Tibial artery (tissue), 4 donors: ENCODE results near the gene TMTC1.

ENCODE experiments used
- DNase-seq, 2 donors: peaks; one replicate each; pipeline ENCODE4 v3.0.0-alpha.2; 2019
- H3K27ac ChIP-seq, 2 donors: fragments of 200-600 bp; sonication (generic) in 1 of 2; 1 replicate in 1 of 2; 2 replicates in 1 of 2; pipeline ENCODE4 v1.5.1; 2018 to 2019; ENCODE audit warnings: mild to moderate bottlenecking in 1 of 2
- H3K27me3 ChIP-seq, 2 donors: fragments of 200-600 bp; sonication (generic) in 1 of 2; one replicate each; pipeline versions ENCODE4 v1.5.1 to v1.6.0; 2016 to 2019
- H3K36me3 ChIP-seq, 3 donors: fragments of 200-600 bp; sonication (generic) in 2 of 3; one replicate each; pipeline ENCODE4 v1.5.1; 2016 to 2019; ENCODE audit warnings: mild to moderate bottlenecking in 2 of 3
- H3K4me1 ChIP-seq, 4 donors: fragments of 200-600 bp; sonication (generic) in 2 of 4; 1 replicate in 3 of 4; 2 replicates in 1 of 4; pipeline ENCODE4 v1.5.1; 2016 to 2019
- H3K4me3 ChIP-seq, 2 donors: fragments of 200-600 bp; sonication (generic) in 1 of 2; 1 replicate in 1 of 2; 2 replicates in 1 of 2; pipeline ENCODE4 v1.5.1; 2018 to 2019; ENCODE audit warnings: mild to moderate bottlenecking in 2 of 2
- H3K9me3 ChIP-seq, 3 donors: fragments of 200-600 bp; sonication (generic) in 1 of 3; one replicate each; pipeline ENCODE4 v1.5.1; 2016 to 2019
- intact Hi-C: fragments of 100-400 bp; cut with DNase I; formaldehyde crosslinking; loops from one replicate; pipeline ENCODE4 v1.15.0; 2023; ENCODE audit warnings: low total_unique reads
- TF ChIP-seq, protein P1 (sequence below), 2 experiments: fragments of 200-600 bp in 1 of 2; fragments of 450-650 bp in 1 of 2; IDR thresholded peaks; one replicate each; pipeline ENCODE4 v1.5.1; 2017 to 2019; ENCODE audit warnings: antibody characterized with exemption in 2 of 2, mild to moderate bottlenecking in 1 of 2, moderate library complexity in 1 of 2

TMTC1 gene

DNA sequence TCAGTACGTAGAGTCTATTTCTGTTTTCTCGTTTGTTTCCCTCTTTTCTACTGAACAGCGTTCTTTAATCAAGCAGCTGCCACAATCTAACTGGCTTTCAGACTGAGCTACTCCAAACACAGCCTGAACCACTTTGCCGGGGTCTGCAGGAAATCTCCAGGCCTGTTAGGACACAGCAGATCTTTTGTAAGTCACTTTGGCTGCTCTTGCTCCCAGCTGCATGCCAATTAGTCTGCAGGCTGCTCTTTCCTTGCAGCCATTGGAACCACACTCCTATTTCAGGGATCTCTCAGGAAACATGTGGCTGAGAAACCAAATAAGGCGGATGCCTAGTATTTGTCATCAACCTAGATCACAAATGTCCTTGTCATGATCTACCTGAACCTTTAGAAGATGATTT is 73.6 kb downstream of the TMTC1 start:
- H3K4me1 ChIP-seq, result peaks cover 0 to 92% (median 37%) of the 10 kb centered on the region in 4 donors
- no peaks in the 10 kb centered on the region for H3K36me3 ChIP-seq
- no peaks in the 10 kb centered on the region for H3K9me3 ChIP-seq
- no peaks in the 10 kb centered on the region for H3K27me3 ChIP-seq
- peak overlapping the region; percentile 41 to 61 for H3K27ac ChIP-seq
- TF ChIP-seq, protein P1, sequence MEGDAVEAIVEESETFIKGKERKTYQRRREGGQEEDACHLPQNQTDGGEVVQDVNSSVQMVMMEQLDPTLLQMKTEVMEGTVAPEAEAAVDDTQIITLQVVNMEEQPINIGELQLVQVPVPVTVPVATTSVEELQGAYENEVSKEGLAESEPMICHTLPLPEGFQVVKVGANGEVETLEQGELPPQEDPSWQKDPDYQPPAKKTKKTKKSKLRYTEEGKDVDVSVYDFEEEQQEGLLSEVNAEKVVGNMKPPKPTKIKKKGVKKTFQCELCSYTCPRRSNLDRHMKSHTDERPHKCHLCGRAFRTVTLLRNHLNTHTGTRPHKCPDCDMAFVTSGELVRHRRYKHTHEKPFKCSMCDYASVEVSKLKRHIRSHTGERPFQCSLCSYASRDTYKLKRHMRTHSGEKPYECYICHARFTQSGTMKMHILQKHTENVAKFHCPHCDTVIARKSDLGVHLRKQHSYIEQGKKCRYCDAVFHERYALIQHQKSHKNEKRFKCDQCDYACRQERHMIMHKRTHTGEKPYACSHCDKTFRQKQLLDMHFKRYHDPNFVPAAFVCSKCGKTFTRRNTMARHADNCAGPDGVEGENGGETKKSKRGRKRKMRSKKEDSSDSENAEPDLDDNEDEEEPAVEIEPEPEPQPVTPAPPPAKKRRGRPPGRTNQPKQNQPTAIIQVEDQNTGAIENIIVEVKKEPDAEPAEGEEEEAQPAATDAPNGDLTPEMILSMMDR (IDR thresholded peaks at IDR 0.05), result no peak
- intact Hi-C loops, result loop anchor here (5.0 kb wide), 1 partner anchor 72 kb away; the partner anchor contains the start of gene TMTC1
- DNase-seq, result peak in 1 of 2 donors; percentile 39
- no peak overlapping the region for H3K4me3 ChIP-seq

DNA sequence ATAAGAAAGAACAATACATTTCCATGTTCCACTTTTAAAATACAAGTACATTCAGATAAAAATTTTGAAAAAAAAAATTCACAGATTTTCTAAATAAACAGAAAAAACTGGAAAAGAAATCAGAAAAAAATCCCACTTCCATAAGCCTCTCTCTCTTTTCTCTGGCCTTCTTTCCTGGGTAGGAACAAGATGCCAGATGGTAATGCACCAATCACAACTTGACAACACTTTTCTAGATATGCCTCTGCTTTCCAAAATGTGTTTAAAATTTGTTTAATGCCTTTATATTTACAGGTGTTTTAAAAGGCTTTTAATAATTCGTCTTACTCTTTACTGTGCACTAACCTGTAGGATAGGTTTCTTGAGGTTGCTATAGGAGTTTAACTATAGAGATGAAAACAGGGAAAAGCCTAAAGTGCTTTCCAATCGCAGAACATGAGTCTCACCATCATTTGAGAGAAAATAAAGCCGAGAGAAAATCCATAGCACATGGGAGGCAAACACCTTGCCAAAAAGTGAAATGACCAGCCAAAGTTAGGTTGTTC is 74.2 kb downstream of the TMTC1 start:
- no peak for DNase-seq
- peaks cover 0 to 90% (median 34%) of the 10 kb centered on the region in 4 donors for H3K4me1 ChIP-seq
- no peak overlapping the region for H3K4me3 ChIP-seq
- H3K9me3 ChIP-seq, result no peaks in the 10 kb centered on the region
- TF ChIP-seq, protein P1 (IDR thresholded peaks at IDR 0.05), result no peak
- H3K36me3 ChIP-seq, result no peaks in the 10 kb centered on the region
- H3K27ac ChIP-seq, result peak overlapping the region; percentile 41 to 61
- intact Hi-C loops, result loop anchor here (5.0 kb wide), 1 partner anchor 73 kb away; the partner anchor contains the start of gene TMTC1
- H3K27me3 ChIP-seq, result no peaks in the 10 kb centered on the region

DNA sequence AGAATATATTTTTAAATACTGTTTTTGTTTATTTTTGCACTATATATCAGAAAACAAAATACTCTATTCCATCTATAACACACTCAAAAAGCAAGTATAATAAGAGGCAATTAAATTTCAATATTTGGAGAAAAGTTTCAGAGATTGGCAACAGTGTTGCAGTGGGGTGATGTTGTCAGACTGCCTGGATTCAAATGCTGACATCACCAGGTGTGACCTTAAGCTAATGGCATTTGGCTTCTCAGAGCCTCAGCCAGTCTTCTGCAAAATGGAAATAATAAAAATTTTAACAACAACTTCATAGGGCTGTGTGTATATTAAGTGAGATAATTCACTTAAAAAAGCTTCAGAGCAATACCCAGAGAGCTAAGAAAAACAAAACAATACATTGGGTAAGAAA is 74.7 kb downstream of the TMTC1 start:
- Histone ChIP-seq H3K4me1 (peaks cover 0 to 89% (median 30%) of the 10 kb centered on the region in 4 donors), H3K4me3 (no peak overlapping the region), H3K27me3 (no peaks in the 10 kb centered on the region), H3K9me3 (no peaks in the 10 kb centered on the region), H3K27ac (peak overlapping the region in 1 of 2 donors; percentile 61), H3K36me3 (no peaks in the 10 kb centered on the region)
- intact Hi-C loops, result no loop called here
- TF ChIP-seq, protein P1 (IDR thresholded peaks at IDR 0.05), result no peak
- DNase-seq, result no peak

DNA sequence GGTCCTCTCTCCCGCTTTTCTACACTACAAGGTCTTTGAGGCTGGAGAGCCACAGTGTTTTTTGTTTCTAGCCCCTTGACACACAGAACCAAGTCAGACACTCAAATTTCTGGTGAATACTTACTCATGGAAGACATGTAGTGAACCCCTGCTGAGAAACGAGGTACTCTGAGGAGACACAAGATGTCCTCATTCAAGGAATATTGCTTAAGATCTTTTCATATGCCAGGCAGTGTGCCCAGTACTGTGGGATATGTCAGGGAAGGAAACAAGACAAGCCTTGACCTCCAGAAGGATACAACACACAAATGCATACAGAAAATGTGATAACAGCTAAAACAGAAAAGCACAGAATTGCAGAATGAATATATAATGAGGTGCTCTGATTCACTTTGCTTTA is 75.9 kb downstream of the TMTC1 start:
- DNase-seq, result no peak
- TF ChIP-seq, protein P1 (IDR thresholded peaks at IDR 0.05), result no peak
- no peaks in the 10 kb centered on the region for H3K9me3 ChIP-seq
- no peaks in the 10 kb centered on the region for H3K36me3 ChIP-seq
- no peaks in the 10 kb centered on the region for H3K27me3 ChIP-seq
- intact Hi-C loops, result no loop called here
- peaks cover 0 to 91% (median 23%) of the 10 kb centered on the region in 4 donors for H3K4me1 ChIP-seq
- H3K4me3 ChIP-seq, result no peak overlapping the region
- H3K27ac ChIP-seq, result no peak overlapping the region

DNA sequence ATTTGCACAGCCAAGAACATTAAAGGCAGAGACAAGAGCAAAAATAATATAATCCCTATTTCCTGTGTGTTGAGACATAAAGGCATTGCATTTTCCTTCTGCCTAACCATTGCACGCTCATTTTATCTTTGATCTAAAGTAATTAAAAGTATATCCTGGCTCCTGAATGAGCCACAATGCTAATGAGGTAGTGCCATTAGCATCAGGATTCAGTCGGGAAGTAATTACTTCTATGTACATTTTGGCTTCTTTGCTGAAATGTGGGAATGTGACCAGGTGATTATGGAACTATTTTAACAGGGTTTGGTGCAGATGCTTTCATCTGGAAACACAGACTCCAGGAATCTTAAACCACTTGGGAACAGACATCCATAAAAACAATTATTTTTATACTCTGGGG is 77.4 kb downstream of the TMTC1 start:
- no peaks in the 10 kb centered on the region for H3K9me3 ChIP-seq
- intact Hi-C loops, result no loop called here
- no peak for DNase-seq
- H3K27ac ChIP-seq, result no peak overlapping the region
- no peaks in the 10 kb centered on the region for H3K27me3 ChIP-seq
- no peaks in the 10 kb centered on the region for H3K36me3 ChIP-seq
- peaks cover 0 to 84% (median 20%) of the 10 kb centered on the region in 4 donors for H3K4me1 ChIP-seq
- TF ChIP-seq, protein P1 (IDR thresholded peaks at IDR 0.05), result no peak
- H3K4me3 ChIP-seq, result no peak overlapping the region
